IPS DF 19.7 (cell line): Measurements from ENCODE around the gene ZNF211.

Experiments used
- DNase-seq: peaks from one replicate; pipeline ENCODE4 v3.0.0-alpha.2; 2013; ENCODE audit warnings: low read depth, low spot score

The ZNF211 gene

GRCh38 chr19:57655443-57655842 is 22.5 kb downstream of the ZNF211 start:
- DNase-seq = no peak

GRCh38 chr19:57656346-57656745 is 23.4 kb downstream of the ZNF211 start:
- DNase-seq = no peak

- no peak for DNase-seq
Measured at GRCh38 chr19:57664269-57665127, 31.5 kb downstream of the ZNF211 start.

- no peak for DNase-seq
Measured at GRCh38 chr19:57665261-57665806, 32.4 kb downstream of the ZNF211 start.

GRCh38 chr19:57667228-57667627 is 34.3 kb downstream of the ZNF211 start:
- no peak for DNase-seq

DNA sequence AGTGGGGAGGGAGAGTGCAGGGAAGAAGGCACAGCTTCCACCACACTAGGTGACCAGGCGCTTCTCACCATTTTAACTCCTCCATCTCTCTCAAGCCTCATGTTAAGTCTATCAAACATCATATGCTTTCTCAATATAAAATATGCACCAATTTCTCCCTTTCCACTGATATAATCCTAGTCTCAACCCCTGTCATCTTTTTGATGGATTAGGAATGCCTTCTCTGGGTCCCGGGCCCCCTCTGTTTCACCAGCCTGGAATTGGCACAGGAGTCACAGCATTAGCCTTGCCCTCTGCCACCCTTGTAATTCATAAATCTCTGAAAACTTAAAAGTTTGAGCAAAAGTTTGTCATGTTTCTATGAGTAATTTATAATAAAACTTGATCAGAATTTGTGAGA is 35.7 kb downstream of the ZNF211 start, which contains the start of gene ZSCAN4:
TSS of gene ZSCAN4 (plus strand) at position 301 of the 400 bp plus-strand sequence. CDS start 7,211 bp downstream, outside the sequence.
- DNase-seq = no peak

GRCh38 chr19:57671124-57671895 is 38.3 kb downstream of the ZNF211 start:
- no peak for DNase-seq

- DNase-seq = no peak
Measured at GRCh38 chr19:57672466-57672865, 39.5 kb downstream of the ZNF211 start.

DNA sequence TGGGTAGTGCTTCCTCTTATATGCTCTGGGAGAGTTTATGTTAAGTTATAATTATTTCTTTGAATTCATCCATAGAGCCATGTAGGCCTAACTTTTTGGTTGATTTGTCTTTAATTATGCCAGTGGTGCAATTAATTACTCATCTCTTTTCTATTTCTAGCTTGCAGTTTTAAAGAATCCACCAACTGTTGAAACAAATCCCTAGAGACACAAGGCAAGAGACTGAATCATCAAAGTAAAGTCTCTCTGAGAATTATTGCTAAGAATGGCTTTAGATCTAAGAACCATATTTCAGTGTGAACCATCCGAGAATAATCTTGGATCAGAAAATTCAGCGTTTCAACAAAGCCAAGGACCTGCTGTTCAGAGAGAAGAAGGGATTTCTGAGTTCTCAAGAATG is 42.9 kb downstream of the ZNF211 start:
- DNase-seq = no peak

DNA sequence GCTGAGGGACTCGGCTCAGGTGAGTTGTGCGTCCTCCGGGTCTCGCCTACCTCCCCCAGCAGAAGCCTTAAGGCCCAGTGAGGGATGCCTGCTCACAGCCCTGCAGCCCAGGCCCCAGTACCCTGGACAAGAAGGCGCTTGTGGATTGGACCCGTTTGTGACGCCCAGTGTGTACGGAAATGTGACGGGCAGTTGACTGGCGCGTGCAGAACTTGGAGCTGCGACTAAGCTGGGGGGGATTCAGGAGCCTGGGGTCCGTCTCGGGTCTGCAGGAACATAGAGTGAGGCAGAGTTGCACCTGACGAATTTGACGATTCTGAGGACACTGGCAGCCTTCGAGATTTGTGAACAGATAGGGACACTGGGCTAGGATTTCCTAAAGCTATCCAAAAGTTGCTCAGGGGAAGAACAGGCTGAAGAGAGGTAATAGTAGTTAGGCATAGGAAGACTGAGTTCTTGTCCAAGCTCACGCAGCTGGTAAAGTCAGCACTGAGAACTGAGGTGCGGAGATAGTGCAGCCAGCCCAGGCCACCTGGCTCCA is 49.3 kb downstream of the ZNF211 start:
- DNase-seq = no peak

DNA sequence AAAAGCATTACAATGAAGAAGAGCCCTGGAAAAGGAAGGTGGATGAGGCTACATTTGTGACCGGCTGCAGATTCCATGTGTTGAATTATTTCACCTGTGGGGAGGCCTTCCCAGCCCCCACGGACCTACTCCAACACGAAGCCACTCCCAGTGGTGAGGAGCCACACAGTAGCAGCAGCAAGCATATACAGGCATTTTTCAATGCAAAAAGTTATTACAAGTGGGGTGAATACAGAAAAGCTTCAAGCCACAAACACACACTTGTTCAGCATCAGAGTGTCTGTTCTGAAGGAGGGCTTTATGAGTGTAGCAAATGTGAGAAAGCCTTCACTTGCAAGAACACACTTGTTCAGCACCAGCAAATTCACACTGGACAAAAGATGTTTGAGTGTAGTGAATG is 53.8 kb downstream of the ZNF211 start:
- DNase-seq = no peak

DNA sequence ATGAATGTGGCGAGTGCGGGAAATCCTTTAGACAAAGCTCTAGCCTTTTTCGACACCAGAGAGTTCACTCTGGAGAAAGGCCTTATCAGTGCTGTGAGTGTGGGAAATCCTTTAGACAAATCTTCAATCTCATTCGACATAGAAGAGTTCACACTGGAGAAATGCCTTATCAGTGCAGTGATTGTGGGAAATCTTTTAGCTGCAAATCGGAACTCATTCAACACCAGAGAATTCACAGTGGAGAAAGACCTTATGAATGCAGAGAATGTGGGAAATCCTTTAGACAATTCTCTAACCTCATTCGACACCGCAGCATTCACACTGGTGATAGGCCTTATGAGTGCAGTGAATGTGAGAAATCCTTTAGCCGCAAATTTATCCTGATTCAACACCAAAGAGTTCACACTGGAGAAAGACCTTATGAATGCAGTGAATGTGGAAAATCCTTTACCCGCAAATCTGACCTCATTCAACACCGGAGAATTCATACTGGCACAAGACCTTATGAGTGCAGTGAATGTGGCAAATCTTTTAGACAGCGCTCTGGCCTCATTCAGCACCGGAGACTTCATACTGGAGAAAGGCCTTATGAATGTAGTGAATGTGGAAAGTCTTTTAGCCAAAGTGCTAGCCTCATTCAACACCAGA is 54.5 kb downstream of the ZNF211 start:
- DNase-seq = no peak

DNA sequence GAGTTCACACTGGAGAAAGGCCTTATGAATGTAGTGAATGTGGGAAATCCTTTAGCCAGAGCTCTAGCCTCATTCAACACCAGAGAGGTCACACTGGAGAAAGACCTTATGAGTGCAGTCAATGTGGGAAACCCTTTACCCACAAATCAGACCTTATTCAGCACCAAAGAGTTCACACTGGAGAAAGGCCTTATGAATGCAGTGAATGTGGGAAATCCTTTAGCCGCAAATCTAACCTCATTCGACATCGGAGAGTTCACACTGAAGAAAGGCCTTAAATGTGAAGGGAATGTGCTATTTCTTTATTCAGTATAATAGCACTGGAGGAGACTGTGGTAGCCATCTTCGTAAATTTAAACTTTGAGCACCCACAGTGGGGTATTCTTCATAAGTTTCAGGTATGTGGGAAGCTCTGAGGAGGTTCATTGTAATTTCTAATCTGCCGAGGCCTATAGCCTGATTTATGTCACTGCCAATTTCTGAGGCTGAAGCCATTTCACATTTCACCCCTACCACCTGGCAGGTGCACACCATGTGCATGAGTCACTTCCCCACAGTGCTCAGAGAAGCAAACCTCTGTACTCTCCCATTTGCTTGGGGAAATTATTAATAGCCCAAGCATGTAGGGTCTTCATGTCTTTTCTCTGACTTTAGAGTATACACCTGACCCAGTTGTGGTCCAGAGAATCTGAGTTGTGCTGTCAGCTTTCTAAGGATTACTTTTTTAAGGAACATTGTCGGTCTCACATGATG is 55.2 kb downstream of the ZNF211 start:
- no peak for DNase-seq

DNA sequence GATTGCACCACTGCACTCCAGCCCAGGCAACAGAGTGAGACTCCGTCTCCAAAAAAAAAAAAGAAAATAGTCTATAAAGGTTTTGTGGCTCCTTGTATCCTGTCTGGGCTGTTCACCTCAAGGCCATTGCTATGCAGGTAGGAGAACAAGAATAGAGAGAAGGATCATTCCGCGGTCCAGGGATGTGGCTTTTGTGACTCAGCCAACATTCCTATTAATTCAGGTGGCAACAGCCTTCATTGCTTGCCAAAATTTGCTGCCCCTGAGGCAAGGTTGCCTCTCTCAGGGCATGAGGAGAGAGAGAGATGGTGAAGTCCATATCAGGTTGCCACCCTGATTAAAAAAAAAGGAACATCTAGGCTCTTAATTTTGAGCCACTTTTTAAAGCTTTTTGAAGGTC is 56.8 kb downstream of the ZNF211 start:
- no peak for DNase-seq
